ENCODE measurements around the gene SYNCRIP. TPM values are rescaled to one million over a fixed set of nuclear protein-coding genes. Genes with fewer than 3 reads are reported as not detected.

Gene SYNCRIP
- total and polyA plus RNA-seq, 2 of the 13 experiments (the other 11 are each of a cell fraction or from before 2014, with no cell fraction given), result 8.1 to 112 TPM

- no peak for TF ChIP-seq YEATS2 (CRISPR knock-in tag; IDR thresholded peaks at IDR 0.05; ENCODE audit: borderline replicate concordance)
- 0 out of 2 replicates have a peak, but pooled peaks have one; percentile 13 for TF ChIP-seq DRAP1 (CRISPR knock-in tag; IDR thresholded peaks at IDR 0.05)
- no peak for TF ChIP-seq LRRFIP1 (CRISPR knock-in tag; conservative IDR thresholded peaks at IDR 0.05)
- TF ChIP-seq, protein P1, sequence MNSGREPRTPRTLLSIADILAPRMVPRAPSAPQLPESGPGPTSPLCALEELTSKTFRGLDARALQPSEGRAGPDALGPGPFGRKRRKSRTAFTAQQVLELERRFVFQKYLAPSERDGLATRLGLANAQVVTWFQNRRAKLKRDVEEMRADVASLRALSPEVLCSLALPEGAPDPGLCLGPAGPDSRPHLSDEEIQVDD (CRISPR knock-in tag; IDR thresholded peaks at IDR 0.05; ENCODE audit: borderline replicate concordance), result no peak
- no peak for TF ChIP-seq NFE2L2 (IDR thresholded peaks at IDR 0.05; ENCODE audit: low read length)
- TF ChIP-seq IKZF4 (CRISPR knock-in tag; IDR thresholded peaks at IDR 0.05; ENCODE audit: borderline replicate concordance, low read depth, not compliant biosample characterization), result no peak
- TF ChIP-seq DMTF1 (CRISPR knock-in tag; IDR thresholded peaks at IDR 0.05), result no peak
- TF ChIP-seq SMAD3 (CRISPR knock-in tag; IDR thresholded peaks at IDR 0.05), result 0 out of 2 replicates have a peak, but pooled peaks have one; percentile 28
- TF ChIP-seq ZNF800 (CRISPR knock-in tag; IDR thresholded peaks at IDR 0.05), result no peak
- no peak for TF ChIP-seq DR1 (CRISPR knock-in tag; IDR thresholded peaks at IDR 0.05)
- 0 out of 2 replicates have a peak, but pooled peaks have one; percentile 36 for TF ChIP-seq ZNF879 (CRISPR knock-in tag; IDR thresholded peaks at IDR 0.05)
- no peak for TF ChIP-seq BRCA1 (CRISPR knock-in tag; IDR thresholded peaks at IDR 0.05)
- TF ChIP-seq ZBTB42 (CRISPR knock-in tag; IDR thresholded peaks at IDR 0.05), result no peak
- no peak for TF ChIP-seq SRY (CRISPR knock-in tag; IDR thresholded peaks at IDR 0.05)
- TF ChIP-seq ZNF558 (CRISPR knock-in tag; IDR thresholded peaks at IDR 0.05; ENCODE audit: borderline replicate concordance), result no peak
- TF ChIP-seq HNRNPL (IDR thresholded peaks at IDR 0.05; ENCODE audit: low read depth, low read length), result no peak
- TF ChIP-seq ARNTL (CRISPR knock-in tag; IDR thresholded peaks at IDR 0.05), result no peak
- TF ChIP-seq RBAK (CRISPR knock-in tag; IDR thresholded peaks at IDR 0.05), result no peak
- peak; percentile 44 for TF ChIP-seq AKAP8 (CRISPR knock-in tag; IDR thresholded peaks at IDR 0.05)
- TF ChIP-seq ZNF224 (CRISPR knock-in tag; IDR thresholded peaks at IDR 0.05), result no peak
- no peak for TF ChIP-seq RCOR2 (CRISPR knock-in tag; IDR thresholded peaks at IDR 0.05)
- no peak for TF ChIP-seq NFE2 (CRISPR knock-in tag; IDR thresholded peaks at IDR 0.05)
These were observed 1.2 kb downstream of the SYNCRIP start (continued) for GRCh38 chr6:85641522-85641896.

Data from HepG2 (cell line).